ENCODE data around the gene HELZ. TPM values are rescaled to one million over a fixed set of nuclear protein-coding genes. Genes with fewer than 3 reads are reported as not detected.

HELZ gene, protein sequence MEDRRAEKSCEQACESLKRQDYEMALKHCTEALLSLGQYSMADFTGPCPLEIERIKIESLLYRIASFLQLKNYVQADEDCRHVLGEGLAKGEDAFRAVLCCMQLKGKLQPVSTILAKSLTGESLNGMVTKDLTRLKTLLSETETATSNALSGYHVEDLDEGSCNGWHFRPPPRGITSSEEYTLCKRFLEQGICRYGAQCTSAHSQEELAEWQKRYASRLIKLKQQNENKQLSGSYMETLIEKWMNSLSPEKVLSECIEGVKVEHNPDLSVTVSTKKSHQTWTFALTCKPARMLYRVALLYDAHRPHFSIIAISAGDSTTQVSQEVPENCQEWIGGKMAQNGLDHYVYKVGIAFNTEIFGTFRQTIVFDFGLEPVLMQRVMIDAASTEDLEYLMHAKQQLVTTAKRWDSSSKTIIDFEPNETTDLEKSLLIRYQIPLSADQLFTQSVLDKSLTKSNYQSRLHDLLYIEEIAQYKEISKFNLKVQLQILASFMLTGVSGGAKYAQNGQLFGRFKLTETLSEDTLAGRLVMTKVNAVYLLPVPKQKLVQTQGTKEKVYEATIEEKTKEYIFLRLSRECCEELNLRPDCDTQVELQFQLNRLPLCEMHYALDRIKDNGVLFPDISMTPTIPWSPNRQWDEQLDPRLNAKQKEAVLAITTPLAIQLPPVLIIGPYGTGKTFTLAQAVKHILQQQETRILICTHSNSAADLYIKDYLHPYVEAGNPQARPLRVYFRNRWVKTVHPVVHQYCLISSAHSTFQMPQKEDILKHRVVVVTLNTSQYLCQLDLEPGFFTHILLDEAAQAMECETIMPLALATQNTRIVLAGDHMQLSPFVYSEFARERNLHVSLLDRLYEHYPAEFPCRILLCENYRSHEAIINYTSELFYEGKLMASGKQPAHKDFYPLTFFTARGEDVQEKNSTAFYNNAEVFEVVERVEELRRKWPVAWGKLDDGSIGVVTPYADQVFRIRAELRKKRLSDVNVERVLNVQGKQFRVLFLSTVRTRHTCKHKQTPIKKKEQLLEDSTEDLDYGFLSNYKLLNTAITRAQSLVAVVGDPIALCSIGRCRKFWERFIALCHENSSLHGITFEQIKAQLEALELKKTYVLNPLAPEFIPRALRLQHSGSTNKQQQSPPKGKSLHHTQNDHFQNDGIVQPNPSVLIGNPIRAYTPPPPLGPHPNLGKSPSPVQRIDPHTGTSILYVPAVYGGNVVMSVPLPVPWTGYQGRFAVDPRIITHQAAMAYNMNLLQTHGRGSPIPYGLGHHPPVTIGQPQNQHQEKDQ (N-terminal part only)
- total RNA-seq, result 10 to 100 TPM; 24.4 to 42.4 (median 26.3) TPM

GRCh38 chr17:67245073-67245693 lies at the start of gene HELZ:
HELZ (minus strand) TSS chr17:67245196; CDS start chr17:67218804, 26,392 bp downstream.
- peak; percentile 61 to 94 for DNase-seq (ENCODE audit: low spot score in 2 of 2)
- WGBS, 2 donors, result 1 to 2% methylated on average over 49 to 59 of the region's 67 CpGs
- H3K4me3 ChIP-seq (ENCODE audit: low read depth, poor library complexity, severe bottlenecking), result peak within 1 kb of the TSS; percentile 92
- no peak for TF ChIP-seq CTCF (IDR thresholded peaks at IDR 0.05)
- TF ChIP-seq POLR2A (IDR thresholded peaks at IDR 0.05), result no peak
- intact Hi-C loops (cut with DNase I; ENCODE audit: low total_unique reads), result no loop called here

DNA sequence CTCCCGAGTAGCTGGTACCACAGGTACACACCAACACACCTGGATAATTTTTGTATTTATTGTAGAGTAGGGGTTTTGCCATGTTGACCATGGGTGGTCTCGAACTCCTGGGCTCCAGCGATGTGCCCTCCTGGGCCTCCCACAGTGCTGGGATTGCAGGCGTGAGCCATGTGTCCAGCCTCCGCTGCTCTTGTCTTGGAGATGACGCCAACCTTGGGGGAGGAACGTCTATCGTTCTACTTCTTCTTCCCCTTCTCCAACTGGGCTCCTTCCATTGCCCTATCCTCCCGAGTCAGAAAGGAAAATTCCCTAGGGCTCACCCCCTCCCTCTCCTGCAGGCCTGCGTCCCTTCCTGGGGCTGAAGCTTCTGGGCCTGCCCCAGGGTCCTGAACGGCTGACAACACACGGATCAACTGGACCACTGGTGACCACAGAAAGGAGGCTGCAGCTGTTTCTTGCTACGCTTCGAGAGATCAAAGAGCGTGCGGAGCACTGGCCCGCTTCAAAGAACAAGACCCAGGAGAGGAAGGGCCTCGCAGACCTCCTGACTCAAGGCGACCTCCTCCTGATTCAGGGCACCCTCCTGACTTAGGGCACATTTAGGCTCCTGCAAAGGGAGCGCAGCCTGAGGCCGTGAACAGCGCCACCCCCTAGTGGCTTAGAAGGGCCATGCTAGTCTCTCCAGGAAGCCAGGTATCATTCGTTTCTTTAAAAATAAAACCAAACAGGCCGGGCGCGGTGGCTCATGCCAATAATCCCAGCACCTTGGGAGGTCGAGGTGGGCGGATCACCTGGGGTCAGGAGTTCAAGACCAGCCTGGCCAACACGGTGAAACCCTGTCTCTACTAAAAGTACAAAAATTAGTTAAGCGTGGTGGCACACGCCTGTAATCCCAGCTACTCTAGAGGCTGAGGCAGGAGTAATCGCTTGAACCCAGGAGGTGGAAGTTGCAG lies 48.5 kb upstream of the HELZ start:
- peak; percentile 42 to 89 for DNase-seq (ENCODE audit: low spot score in 2 of 2)
- intact Hi-C loops (cut with DNase I; ENCODE audit: low total_unique reads), result no loop called here
- H3K4me3 ChIP-seq (ENCODE audit: low read depth, poor library complexity, severe bottlenecking), result no peak overlapping the region

GRCh38 chr17:67290711-67291291 lies 45.8 kb upstream of the HELZ start:
- no peak for DNase-seq (ENCODE audit: low spot score in 2 of 2)

More for the DNA sequence above, 48.5 kb upstream of the HELZ start:
- WGBS, 2 donors, result 64% methylated on average over 32 of the region's 32 CpGs
- TF ChIP-seq CTCF (IDR thresholded peaks at IDR 0.05) (peak in 1 of 3 donors; percentile 46), POLR2A (IDR thresholded peaks at IDR 0.05) (no peak)

DNA sequence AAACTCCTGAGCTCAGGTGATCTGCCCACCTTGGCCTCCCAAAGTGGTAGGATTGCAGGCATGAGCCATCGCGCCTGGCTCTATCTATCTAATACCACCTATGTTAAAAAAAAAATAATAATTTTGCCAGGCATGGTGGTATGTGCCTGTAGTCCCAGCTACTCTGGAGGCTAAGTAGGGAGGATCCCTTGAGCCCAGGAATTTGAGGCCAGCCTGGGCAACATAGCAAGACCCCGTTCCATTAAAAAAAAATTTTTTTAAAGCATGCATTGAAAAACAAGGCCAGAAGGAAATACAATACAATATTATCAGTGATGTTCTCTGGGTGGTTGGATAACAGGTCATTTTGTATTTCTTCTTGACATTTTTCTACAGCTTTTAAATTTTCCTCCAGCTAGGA lies 45.2 kb upstream of the HELZ start:
- WGBS, 2 donors, result 83 to 94% methylated on average over 3 of the region's 3 CpGs
- H3K4me3 ChIP-seq (ENCODE audit: low read depth, poor library complexity, severe bottlenecking), result no peak overlapping the region
- TF ChIP-seq CTCF (IDR thresholded peaks at IDR 0.05), result no peak
- TF ChIP-seq POLR2A (IDR thresholded peaks at IDR 0.05), result no peak
- DNase-seq (ENCODE audit: low spot score in 2 of 2), result no peak
- intact Hi-C loops (cut with DNase I; ENCODE audit: low total_unique reads), result no loop called here

More at GRCh38 chr17:67290711-67291291, 45.8 kb upstream of the HELZ start:
- WGBS, 2 donors, result 61 to 65% methylated on average over 11 of the region's 11 CpGs
- intact Hi-C loops (cut with DNase I; ENCODE audit: low total_unique reads), result no loop called here
- TF ChIP-seq CTCF (IDR thresholded peaks at IDR 0.05), result no peak
- TF ChIP-seq POLR2A (IDR thresholded peaks at IDR 0.05), result no peak
- no peak overlapping the region for H3K4me3 ChIP-seq (ENCODE audit: low read depth, poor library complexity, severe bottlenecking)

Data from lower leg skin (tissue), 4 donors.